GM19240 (cell line): ENCODE measurements around the gene TLX2.
"Not testable (repeated sequence)": the region's sequence is repeated elsewhere in the genome, so short reads cannot be mapped to it uniquely, and the experiment has no call there.

Source experiments
- DNase-seq: peaks from one replicate; pipeline ENCODE4 v3.0.0; 2011; ENCODE audit warnings: low spot score; ENCODE audit not compliant: insufficient read length

Gene TLX2

GRCh38 chr2:74553892-74554819 is 39.9 kb downstream of the TLX2 start, which contains the start of the genes DOK1 and LOXL3:
Gene DOK1, plus strand, starts transcription at chr2:74554720. Its CDS starts 35 bp downstream, at chr2:74554755.
Gene LOXL3, minus strand, starts transcription at chr2:74553942. Its CDS starts 1,308 bp downstream, at chr2:74552634.
- no peak for DNase-seq

GRCh38 chr2:74554820-74555531 is 40.7 kb downstream of the TLX2 start:
- DNase-seq, result no peak

DNA sequence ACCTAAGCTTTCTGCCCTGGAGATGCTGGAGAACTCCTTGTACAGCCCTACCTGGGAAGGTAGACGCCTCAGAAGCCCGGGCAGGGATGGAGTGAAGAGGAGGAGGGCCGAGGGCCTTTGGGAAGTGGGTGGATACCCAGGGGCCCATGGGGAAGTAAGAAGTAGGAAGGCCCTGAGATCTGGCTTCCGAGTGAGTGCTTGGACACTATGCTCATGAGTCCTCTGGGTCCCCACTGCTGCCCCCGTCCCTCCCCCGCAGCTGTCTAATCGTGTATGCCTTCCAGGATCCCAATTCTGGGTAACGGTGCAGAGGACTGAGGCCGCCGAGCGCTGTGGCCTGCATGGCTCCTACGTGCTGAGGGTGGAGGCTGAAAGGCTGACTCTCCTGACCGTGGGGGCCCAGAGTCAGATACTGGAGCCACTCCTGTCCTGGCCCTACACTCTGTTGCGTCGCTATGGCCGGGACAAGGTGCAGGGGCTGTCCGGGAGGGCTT is 41.4 kb downstream of the TLX2 start:
- no peak for DNase-seq

GRCh38 chr2:74556159-74556558 is 41.9 kb downstream of the TLX2 start:
- DNase-seq, result no peak

DNA sequence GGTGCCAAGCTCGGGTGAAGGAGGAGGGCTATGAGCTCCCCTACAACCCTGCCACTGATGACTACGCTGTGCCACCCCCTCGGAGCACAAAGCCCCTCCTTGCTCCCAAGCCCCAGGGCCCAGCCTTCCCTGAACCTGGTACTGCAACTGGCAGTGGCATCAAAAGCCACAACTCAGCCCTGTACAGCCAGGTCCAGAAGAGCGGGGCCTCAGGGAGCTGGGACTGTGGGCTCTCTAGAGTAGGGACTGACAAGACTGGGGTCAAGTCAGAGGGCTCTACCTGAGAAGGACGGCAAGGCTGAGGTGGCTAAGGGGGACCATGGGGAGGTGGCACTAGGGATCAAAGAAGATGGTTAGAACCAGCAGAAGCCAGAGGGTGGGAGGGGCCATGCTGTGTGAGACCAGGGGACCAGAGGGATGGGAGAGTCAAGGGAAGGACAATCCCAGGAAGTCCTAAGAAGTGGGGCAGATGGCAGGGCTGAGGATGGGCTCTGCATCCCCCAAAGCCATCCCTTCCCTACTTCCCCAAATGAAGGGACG is 42.7 kb downstream of the TLX2 start:
- DNase-seq, result no peak

DNA sequence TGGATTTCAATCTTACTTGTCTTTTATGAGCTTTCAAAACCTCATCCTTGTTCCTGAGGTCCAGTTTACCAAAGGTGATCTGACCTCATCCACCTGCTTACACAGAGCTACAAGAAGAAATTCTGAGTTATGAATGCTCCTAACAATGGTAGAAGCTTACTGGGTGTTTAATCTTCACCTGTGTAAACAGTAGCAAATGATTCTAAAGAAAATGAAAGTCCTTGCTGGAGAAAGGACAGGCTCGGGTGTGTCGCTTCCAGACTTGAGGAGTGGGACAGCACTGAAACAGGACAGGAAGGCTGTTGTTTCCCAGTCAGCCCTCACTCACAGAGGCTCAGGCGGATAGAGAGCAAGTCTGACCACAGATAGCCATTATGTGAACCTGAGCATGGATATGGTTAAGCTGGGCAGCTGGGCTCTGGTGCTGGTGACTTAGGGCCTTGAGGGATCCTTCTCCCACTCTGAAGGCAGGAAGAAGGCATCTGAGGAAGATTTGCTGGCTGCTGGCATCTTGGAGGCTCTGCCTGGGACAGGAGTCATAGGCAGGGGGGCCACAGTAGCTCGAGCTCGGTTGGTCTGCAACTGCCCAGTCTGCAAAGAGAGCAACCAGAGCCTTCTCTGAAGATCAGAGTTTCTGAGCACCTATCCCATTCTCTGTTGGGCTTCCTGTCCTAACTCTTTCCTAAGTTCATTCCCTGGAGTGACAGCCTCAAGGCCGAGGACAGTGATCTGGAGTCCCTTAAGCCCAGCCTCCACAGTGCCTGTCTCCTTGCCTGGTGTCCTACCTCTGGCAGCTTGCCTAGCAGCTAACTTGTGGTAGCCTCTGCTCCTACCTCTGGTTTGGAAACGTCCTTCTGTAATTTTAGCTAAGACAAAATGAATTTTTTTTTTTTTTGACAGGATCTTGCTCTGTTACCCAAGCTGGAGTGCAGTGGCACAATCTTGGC is 44.3 kb downstream of the TLX2 start:
- no peak for DNase-seq

DNA sequence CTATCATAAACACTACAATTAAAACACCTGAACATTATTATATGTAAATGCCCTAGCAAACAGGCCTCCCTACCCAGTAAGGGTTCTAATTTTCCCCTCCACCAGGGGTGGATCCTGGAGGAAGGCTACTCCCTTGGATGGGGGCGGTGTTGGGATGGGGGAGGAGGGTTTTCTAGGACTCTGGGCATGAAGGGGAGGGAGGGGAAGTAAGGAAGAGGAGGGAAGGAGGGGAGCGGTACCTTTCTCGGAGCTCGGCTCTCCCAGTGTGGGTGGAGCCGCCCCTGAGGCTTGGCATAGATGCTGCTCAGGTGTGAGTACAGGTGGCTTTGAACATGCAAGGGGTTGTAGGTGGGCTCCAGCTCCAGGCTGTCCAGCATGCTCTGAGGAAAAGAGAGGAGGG is 45.7 kb downstream of the TLX2 start:
- no peak for DNase-seq

GRCh38 chr2:74560591-74560990 is 46.3 kb downstream of the TLX2 start:
- no peak for DNase-seq

DNA sequence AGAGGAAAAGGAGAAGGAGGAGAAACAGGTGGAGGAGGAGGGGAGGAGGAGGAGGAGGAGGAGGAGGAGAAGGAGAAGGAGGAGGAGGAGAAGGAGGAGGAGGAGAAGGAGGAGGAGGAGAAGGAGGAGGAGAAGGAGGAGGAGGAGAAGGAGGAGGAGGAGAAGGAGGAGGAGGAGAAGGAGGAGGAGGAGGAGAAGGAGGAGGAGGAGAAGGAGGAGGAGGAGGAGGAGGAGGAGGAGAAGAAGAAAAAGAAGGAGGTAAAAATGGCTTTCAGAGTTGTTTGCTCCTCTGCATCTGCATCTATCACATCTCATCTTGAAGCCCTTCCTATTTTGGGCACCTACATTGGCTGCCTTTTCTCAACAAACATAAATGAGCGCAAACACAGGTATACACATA is 46.8 kb downstream of the TLX2 start:
- not testable (repeated sequence) for DNase-seq

DNA sequence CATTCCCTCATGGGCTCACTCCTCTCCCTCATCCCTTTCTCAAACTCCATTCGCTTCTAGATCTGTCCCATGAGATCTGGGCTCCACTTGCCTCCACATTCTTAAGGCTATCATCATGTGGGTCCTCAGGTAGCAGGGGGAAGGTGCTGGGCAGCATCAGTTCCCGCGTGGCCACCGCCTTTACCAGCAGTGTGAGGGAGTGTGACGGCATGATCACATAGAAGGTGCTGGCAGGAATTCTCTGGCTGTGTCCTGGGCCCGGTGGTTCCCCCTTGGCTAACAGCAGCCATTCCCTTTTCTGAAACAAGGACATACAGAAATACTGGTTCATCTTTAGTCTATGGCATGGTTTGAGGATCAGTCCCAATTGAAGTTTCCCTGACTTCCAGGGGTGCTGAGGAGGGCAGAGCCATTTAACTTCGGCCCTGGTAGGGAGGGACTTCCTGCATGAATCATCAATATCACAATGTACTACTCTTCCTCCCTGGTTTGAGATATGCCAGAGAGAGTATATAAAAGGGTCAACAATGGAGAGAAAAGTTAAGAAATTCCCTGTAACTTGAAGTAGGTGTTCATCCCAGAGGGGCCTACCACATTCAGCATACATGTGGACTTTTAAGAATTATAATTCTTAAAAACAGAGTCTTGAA is 48.0 kb downstream of the TLX2 start:
- no peak for DNase-seq

DNA sequence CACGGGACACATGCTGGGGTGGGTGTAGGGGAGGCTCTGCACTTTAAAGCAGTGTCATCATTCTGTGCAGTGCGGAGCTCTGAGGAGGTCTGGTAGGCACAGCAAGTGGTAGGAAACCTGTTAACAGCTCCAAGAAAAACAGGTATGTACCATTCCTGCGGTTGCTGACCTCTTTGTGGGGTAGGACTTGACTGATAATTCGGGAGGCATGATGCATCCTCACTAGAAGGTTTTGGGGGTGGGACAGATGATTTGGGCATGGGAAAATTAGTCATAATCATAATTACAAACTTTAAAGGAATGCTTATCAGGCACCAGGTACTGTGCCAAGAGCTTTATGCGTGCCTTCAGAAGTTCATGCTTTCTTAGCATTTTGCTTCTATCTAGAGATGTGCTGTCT is 50.0 kb downstream of the TLX2 start:
- no peak for DNase-seq

- DNase-seq, result no peak
Measured at GRCh38 chr2:74566076-74566753, 52.0 kb downstream of the TLX2 start.

DNA sequence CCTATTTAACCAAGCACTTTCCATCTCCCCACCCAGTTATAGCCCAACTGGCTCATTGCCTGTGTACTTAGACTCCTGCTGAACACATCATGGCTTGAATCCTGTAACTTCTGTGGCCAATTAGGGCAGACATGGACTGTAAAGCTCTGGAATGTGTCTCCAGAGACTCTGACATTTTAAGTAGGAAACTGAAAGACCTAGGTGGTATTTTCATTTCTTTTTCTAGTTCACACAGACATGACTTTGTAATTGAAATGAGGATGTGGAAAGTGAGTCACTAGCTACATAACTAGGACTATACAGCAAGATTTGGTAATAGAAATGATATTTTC is 52.5 kb downstream of the TLX2 start:
- no peak for DNase-seq
